ENCODE data around the gene PRSS16. TPM values are rescaled to one million over a fixed set of nuclear protein-coding genes. Genes with fewer than 3 reads are reported as not detected.

PRSS16 gene
- total and polyA plus RNA-seq, 9 of the 15 experiments (the other 6 are each of a cell fraction or from before 2014, with no cell fraction given), result 4.5 to 21.3 (median 12.1) TPM

DNA sequence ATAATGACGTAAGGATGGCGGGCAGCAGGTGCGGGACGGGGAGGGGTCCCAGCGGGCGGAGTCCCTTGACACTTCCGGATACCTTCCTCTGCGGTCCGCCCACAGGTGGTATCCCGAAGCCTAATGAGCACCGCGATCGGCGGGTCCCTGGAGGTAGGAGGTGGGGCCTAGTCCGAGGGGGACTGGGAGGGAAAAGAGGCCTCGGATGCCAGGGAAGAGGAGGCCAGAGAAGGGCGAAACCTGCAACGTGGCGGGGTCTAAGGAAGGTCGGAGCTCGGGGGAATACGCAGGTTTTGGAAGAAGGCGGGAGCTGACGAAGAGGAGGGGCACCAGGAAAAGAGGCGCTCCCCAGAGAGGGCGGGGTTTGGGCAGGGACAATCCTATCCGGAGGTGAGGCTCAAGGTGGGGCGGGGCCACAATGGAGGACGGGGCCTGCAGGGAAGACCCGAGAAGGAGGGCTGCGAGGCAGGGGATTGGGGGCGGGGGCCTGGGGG, 3.7 kb downstream of the PRSS16 start (continued):
- TF ChIP-seq, protein P1, sequence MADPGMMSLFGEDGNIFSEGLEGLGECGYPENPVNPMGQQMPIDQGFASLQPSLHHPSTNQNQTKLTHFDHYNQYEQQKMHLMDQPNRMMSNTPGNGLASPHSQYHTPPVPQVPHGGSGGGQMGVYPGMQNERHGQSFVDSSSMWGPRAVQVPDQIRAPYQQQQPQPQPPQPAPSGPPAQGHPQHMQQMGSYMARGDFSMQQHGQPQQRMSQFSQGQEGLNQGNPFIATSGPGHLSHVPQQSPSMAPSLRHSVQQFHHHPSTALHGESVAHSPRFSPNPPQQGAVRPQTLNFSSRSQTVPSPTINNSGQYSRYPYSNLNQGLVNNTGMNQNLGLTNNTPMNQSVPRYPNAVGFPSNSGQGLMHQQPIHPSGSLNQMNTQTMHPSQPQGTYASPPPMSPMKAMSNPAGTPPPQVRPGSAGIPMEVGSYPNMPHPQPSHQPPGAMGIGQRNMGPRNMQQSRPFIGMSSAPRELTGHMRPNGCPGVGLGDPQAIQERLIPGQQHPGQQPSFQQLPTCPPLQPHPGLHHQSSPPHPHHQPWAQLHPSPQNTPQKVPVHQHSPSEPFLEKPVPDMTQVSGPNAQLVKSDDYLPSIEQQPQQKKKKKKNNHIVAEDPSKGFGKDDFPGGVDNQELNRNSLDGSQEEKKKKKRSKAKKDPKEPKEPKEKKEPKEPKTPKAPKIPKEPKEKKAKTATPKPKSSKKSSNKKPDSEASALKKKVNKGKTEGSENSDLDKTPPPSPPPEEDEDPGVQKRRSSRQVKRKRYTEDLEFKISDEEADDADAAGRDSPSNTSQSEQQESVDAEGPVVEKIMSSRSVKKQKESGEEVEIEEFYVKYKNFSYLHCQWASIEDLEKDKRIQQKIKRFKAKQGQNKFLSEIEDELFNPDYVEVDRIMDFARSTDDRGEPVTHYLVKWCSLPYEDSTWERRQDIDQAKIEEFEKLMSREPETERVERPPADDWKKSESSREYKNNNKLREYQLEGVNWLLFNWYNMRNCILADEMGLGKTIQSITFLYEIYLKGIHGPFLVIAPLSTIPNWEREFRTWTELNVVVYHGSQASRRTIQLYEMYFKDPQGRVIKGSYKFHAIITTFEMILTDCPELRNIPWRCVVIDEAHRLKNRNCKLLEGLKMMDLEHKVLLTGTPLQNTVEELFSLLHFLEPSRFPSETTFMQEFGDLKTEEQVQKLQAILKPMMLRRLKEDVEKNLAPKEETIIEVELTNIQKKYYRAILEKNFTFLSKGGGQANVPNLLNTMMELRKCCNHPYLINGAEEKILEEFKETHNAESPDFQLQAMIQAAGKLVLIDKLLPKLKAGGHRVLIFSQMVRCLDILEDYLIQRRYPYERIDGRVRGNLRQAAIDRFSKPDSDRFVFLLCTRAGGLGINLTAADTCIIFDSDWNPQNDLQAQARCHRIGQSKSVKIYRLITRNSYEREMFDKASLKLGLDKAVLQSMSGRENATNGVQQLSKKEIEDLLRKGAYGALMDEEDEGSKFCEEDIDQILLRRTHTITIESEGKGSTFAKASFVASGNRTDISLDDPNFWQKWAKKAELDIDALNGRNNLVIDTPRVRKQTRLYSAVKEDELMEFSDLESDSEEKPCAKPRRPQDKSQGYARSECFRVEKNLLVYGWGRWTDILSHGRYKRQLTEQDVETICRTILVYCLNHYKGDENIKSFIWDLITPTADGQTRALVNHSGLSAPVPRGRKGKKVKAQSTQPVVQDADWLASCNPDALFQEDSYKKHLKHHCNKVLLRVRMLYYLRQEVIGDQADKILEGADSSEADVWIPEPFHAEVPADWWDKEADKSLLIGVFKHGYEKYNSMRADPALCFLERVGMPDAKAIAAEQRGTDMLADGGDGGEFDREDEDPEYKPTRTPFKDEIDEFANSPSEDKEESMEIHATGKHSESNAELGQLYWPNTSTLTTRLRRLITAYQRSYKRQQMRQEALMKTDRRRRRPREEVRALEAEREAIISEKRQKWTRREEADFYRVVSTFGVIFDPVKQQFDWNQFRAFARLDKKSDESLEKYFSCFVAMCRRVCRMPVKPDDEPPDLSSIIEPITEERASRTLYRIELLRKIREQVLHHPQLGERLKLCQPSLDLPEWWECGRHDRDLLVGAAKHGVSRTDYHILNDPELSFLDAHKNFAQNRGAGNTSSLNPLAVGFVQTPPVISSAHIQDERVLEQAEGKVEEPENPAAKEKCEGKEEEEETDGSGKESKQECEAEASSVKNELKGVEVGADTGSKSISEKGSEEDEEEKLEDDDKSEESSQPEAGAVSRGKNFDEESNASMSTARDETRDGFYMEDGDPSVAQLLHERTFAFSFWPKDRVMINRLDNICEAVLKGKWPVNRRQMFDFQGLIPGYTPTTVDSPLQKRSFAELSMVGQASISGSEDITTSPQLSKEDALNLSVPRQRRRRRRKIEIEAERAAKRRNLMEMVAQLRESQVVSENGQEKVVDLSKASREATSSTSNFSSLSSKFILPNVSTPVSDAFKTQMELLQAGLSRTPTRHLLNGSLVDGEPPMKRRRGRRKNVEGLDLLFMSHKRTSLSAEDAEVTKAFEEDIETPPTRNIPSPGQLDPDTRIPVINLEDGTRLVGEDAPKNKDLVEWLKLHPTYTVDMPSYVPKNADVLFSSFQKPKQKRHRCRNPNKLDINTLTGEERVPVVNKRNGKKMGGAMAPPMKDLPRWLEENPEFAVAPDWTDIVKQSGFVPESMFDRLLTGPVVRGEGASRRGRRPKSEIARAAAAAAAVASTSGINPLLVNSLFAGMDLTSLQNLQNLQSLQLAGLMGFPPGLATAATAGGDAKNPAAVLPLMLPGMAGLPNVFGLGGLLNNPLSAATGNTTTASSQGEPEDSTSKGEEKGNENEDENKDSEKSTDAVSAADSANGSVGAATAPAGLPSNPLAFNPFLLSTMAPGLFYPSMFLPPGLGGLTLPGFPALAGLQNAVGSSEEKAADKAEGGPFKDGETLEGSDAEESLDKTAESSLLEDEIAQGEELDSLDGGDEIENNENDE (IDR thresholded peaks at IDR 0.05; ENCODE audit: low read depth, low read length), result no peak
- peak; percentile 67; the same call in 1 of the 2 replicates for TF ChIP-seq DNMT1 (IDR thresholded peaks at IDR 0.05)
- TF ChIP-seq DIDO1 (tag; IDR thresholded peaks at IDR 0.05; ENCODE audit: low read depth), result no peak
- no peak for TF ChIP-seq SRSF9 (IDR thresholded peaks at IDR 0.05; ENCODE audit: borderline replicate concordance, low read depth, low read length)
- no peak for TF ChIP-seq ZNF253 (CRISPR knock-in tag; conservative IDR thresholded peaks at IDR 0.05)
- no peak for TF ChIP-seq SIRT6 (IDR thresholded peaks at IDR 0.05; ENCODE audit: low read depth, low read length)
- TF ChIP-seq HOXB6 (CRISPR knock-in tag; IDR thresholded peaks at IDR 0.05; ENCODE audit: borderline replicate concordance), result no peak; the same call in 1 of the 2 replicates
- TF ChIP-seq ZSCAN29 (IDR thresholded peaks at IDR 0.05), result no peak
- TF ChIP-seq, protein P2, sequence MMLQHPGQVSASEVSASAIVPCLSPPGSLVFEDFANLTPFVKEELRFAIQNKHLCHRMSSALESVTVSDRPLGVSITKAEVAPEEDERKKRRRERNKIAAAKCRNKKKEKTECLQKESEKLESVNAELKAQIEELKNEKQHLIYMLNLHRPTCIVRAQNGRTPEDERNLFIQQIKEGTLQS (IDR thresholded peaks at IDR 0.05), result peak; percentile 82
- TF ChIP-seq, protein P2 (CRISPR knock-in tag; conservative IDR thresholded peaks at IDR 0.05), result peak; percentile 71; the same call in 1 of the 2 replicates
- peak; percentile 22; the same call in 1 of the 2 replicates for TF ChIP-seq SIN3B (IDR thresholded peaks at IDR 0.05; ENCODE audit: low read depth)
- no peak for TF ChIP-seq HNRNPH1 (optimal IDR thresholded peaks at IDR 0.05; ENCODE audit: low read depth, low read length)
- TF ChIP-seq NFIX (CRISPR knock-in tag; IDR thresholded peaks at IDR 0.05; ENCODE audit: low read depth), result no peak
- TF ChIP-seq SIN3A (IDR thresholded peaks at IDR 0.05; ENCODE audit: borderline replicate concordance in 2 of 2, control insufficient read depth in 1 of 2, low read depth in 2 of 2, low read length in 2 of 2), result peak; percentile 22 to 61; a peak in 2 of 4 replicates
- TF ChIP-seq, protein P3, sequence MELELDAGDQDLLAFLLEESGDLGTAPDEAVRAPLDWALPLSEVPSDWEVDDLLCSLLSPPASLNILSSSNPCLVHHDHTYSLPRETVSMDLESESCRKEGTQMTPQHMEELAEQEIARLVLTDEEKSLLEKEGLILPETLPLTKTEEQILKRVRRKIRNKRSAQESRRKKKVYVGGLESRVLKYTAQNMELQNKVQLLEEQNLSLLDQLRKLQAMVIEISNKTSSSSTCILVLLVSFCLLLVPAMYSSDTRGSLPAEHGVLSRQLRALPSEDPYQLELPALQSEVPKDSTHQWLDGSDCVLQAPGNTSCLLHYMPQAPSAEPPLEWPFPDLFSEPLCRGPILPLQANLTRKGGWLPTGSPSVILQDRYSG (tag; conservative IDR thresholded peaks at IDR 0.05; ENCODE audit: low read depth), result no peak

Measured in K562 (cell line).